Activated T-helper 17 cell treated with anti-CD3 and anti-CD28 coated beads, Interleukin-2, amount 50 U/mL, for 72 hours (primary cell): Measurements from ENCODE around the gene NNAT. TPM values are rescaled to one million over a fixed set of nuclear protein-coding genes. Genes with fewer than 3 reads are reported as not detected.
A peak's percentile ranks its signal among the peaks of the same experiment; 100 is the strongest.

ENCODE experiments used
- ATAC-seq: fragments of 150-1000 bp; cut with Tn5 transposase; replicated peaks from 2 replicates; pipeline ENCODE4 v1.10.0; 2021; ENCODE audit warnings: mild to moderate bottlenecking, moderate library complexity
- H3K27ac Mint-ChIP-seq: one replicate; pipeline ENCODE4 v1.8.0; 2022; ENCODE audit warnings: mixed read lengths
- H3K27me3 Mint-ChIP-seq: one replicate; pipeline ENCODE4 v1.8.0; 2022; ENCODE audit warnings: mixed read lengths
- H3K36me3 Mint-ChIP-seq: one replicate; pipeline ENCODE4 v1.8.0; 2022; ENCODE audit warnings: low read depth, mild to moderate bottlenecking, mixed read lengths
- H3K4me1 Mint-ChIP-seq: one replicate; pipeline ENCODE4 v1.8.0; 2022; ENCODE audit warnings: mixed read lengths
- H3K4me3 Mint-ChIP-seq: one replicate; pipeline ENCODE4 v1.8.0; 2022; ENCODE audit warnings: mild to moderate bottlenecking, mixed read lengths
- H3K9me3 Mint-ChIP-seq: one replicate; pipeline ENCODE4 v1.8.0; 2022; ENCODE audit warnings: mixed read lengths
- total RNA-seq, 2 donors: library from RNA; stranded (reverse); gene quantifications; one replicate each; pipeline ENCODE4 v1.2.3, GENCODE V29; 2022

NNAT gene
- total RNA-seq, 2 donors from 2014 or later, result 0.66 TPM; not detected in 1

GRCh38 chr20:37511610-37512275 is 9.3 kb upstream of the NNAT start:
- Mint-ChIP-seq H3K27ac (no peak overlapping the region), H3K36me3 (peaks cover 36% of the 10 kb centered on the region)
- ATAC-seq, result no peak

GRCh38 chr20:37513779-37514359 is 7.2 kb upstream of the NNAT start:
- H3K9me3 Mint-ChIP-seq, result no peaks in the 10 kb centered on the region
- H3K36me3 Mint-ChIP-seq, result peaks cover 54% of the 10 kb centered on the region
- ATAC-seq, result no peak
- H3K27me3 Mint-ChIP-seq, result no peaks in the 10 kb centered on the region
- H3K27ac Mint-ChIP-seq, result no peak overlapping the region
- H3K4me1 Mint-ChIP-seq, result peaks cover 20% of the 10 kb centered on the region
- H3K4me3 Mint-ChIP-seq, result no peak overlapping the region

More at GRCh38 chr20:37511610-37512275, 9.3 kb upstream of the NNAT start:
- Mint-ChIP-seq H3K4me1 (peaks cover 12% of the 10 kb centered on the region), H3K9me3 (no peaks in the 10 kb centered on the region), H3K4me3 (no peak overlapping the region), H3K27me3 (no peaks in the 10 kb centered on the region)

GRCh38 chr20:37515876-37516275 is 5.2 kb upstream of the NNAT start:
- no peak overlapping the region for H3K4me3 Mint-ChIP-seq
- no peak overlapping the region for H3K27ac Mint-ChIP-seq
- H3K4me1 Mint-ChIP-seq, result peaks cover 20% of the 10 kb centered on the region
- H3K9me3 Mint-ChIP-seq, result no peaks in the 10 kb centered on the region
- ATAC-seq, result no peak
- H3K27me3 Mint-ChIP-seq, result no peaks in the 10 kb centered on the region
- H3K36me3 Mint-ChIP-seq, result peaks cover 51% of the 10 kb centered on the region

GRCh38 chr20:37516811-37517750 is 4.0 kb upstream of the NNAT start:
- Mint-ChIP-seq H3K9me3 (no peaks in the 10 kb centered on the region), H3K4me1 (peaks cover 14% of the 10 kb centered on the region)
- no peak for ATAC-seq

GRCh38 chr20:37518059-37518458 is 3.0 kb upstream of the NNAT start:
- H3K27ac Mint-ChIP-seq, result peak overlapping the region; percentile 27
- no peaks in the 10 kb centered on the region for H3K27me3 Mint-ChIP-seq
- H3K36me3 Mint-ChIP-seq, result peaks cover 44% of the 10 kb centered on the region

More at GRCh38 chr20:37516811-37517750, 4.0 kb upstream of the NNAT start:
- H3K4me3 Mint-ChIP-seq, result no peak overlapping the region
- no peaks in the 10 kb centered on the region for H3K27me3 Mint-ChIP-seq
- H3K36me3 Mint-ChIP-seq, result peaks cover 44% of the 10 kb centered on the region
- peak overlapping the region; percentile 27 for H3K27ac Mint-ChIP-seq

GRCh38 chr20:37518606-37519507 is 2.2 kb upstream of the NNAT start:
- H3K27me3 Mint-ChIP-seq, result no peaks in the 10 kb centered on the region
- H3K36me3 Mint-ChIP-seq, result peaks cover 44% of the 10 kb centered on the region
- H3K9me3 Mint-ChIP-seq, result no peaks in the 10 kb centered on the region
- no peak overlapping the region for H3K27ac Mint-ChIP-seq
- ATAC-seq, result no peak
- H3K4me3 Mint-ChIP-seq, result no peak overlapping the region
- peaks cover 14% of the 10 kb centered on the region for H3K4me1 Mint-ChIP-seq

More at GRCh38 chr20:37518059-37518458, 3.0 kb upstream of the NNAT start:
- H3K9me3 Mint-ChIP-seq, result no peaks in the 10 kb centered on the region
- no peak overlapping the region for H3K4me3 Mint-ChIP-seq
- ATAC-seq, result no peak
- peaks cover 14% of the 10 kb centered on the region for H3K4me1 Mint-ChIP-seq

GRCh38 chr20:37519508-37520418 is 1.3 kb upstream of the NNAT start:
- no peak for ATAC-seq
- H3K36me3 Mint-ChIP-seq, result peaks cover 39% of the 10 kb centered on the region
- H3K9me3 Mint-ChIP-seq, result no peaks in the 10 kb centered on the region
- H3K27me3 Mint-ChIP-seq, result no peaks in the 10 kb centered on the region
- peaks cover 20% of the 10 kb centered on the region for H3K4me1 Mint-ChIP-seq
- H3K27ac Mint-ChIP-seq, result no peak overlapping the region
- no peak overlapping the region for H3K4me3 Mint-ChIP-seq

- H3K9me3 Mint-ChIP-seq, result no peaks in the 10 kb centered on the region
- no peaks in the 10 kb centered on the region for H3K27me3 Mint-ChIP-seq
- H3K4me1 Mint-ChIP-seq, result peaks cover 28% of the 10 kb centered on the region
- H3K36me3 Mint-ChIP-seq, result peaks cover 35% of the 10 kb centered on the region
- no peak for ATAC-seq
- H3K27ac Mint-ChIP-seq, result no peak overlapping the region
- H3K4me3 Mint-ChIP-seq, result no peak overlapping the region
Observed at GRCh38 chr20:37520419-37520955, 563 bp upstream of the NNAT start.

- Mint-ChIP-seq H3K27me3 (no peaks in the 10 kb centered on the region), H3K4me1 (peaks cover 32% of the 10 kb centered on the region), H3K27ac (no peak overlapping the region), H3K9me3 (no peaks in the 10 kb centered on the region), H3K36me3 (peaks cover 20% of the 10 kb centered on the region), H3K4me3 (no peak overlapping the region)
- ATAC-seq, result no peak
Observed at GRCh38 chr20:37522260-37523011, 1.4 kb downstream of the NNAT start.

GRCh38 chr20:37523012-37523391 is 2.0 kb downstream of the NNAT start:
- H3K4me3 Mint-ChIP-seq, result no peak overlapping the region
- no peak for ATAC-seq
- peaks cover 20% of the 10 kb centered on the region for H3K36me3 Mint-ChIP-seq
- H3K27me3 Mint-ChIP-seq, result no peaks in the 10 kb centered on the region
- H3K27ac Mint-ChIP-seq, result no peak overlapping the region
- peaks cover 28% of the 10 kb centered on the region for H3K4me1 Mint-ChIP-seq
- no peaks in the 10 kb centered on the region for H3K9me3 Mint-ChIP-seq

GRCh38 chr20:37523911-37524700 is 3.1 kb downstream of the NNAT start:
- Mint-ChIP-seq H3K9me3 (no peaks in the 10 kb centered on the region), H3K4me1 (peaks cover 33% of the 10 kb centered on the region), H3K4me3 (peak overlapping the region; percentile 80), H3K27ac (peak overlapping the region; percentile 80), H3K27me3 (no peaks in the 10 kb centered on the region), H3K36me3 (peaks cover 9% of the 10 kb centered on the region)
- no peak for ATAC-seq
